Muscle of back (tissue), 11 donors: ENCODE measurements around the gene LTBP1. TPM values are rescaled to one million over a fixed set of nuclear protein-coding genes. Genes with fewer than 3 reads are reported as not detected.
A peak's percentile ranks its signal among the peaks of the same experiment; 100 is the strongest.
"Not testable (repeated sequence)": the region's sequence is repeated elsewhere in the genome, so short reads cannot be mapped to it uniquely, and the experiment has no call there.

Experiments
- DNase-seq, 3 donors: peaks; one replicate each; pipeline versions ENCODE4 v3.0.0 to v3.0.0-alpha.2; 2013
- polyA plus RNA-seq, 10 donors: library from polyadenylated mRNA; unstranded; fragments of 120-200 nt; gene quantifications; one replicate each; pipeline ENCODE4 v1.2.1, GENCODE V29; 2013; ENCODE audit not compliant: insufficient read length in 10 of 10

The LTBP1 gene
- polyA plus RNA-seq, 10 donors, result 52.1 to 101 (median 66.1) TPM

DNA sequence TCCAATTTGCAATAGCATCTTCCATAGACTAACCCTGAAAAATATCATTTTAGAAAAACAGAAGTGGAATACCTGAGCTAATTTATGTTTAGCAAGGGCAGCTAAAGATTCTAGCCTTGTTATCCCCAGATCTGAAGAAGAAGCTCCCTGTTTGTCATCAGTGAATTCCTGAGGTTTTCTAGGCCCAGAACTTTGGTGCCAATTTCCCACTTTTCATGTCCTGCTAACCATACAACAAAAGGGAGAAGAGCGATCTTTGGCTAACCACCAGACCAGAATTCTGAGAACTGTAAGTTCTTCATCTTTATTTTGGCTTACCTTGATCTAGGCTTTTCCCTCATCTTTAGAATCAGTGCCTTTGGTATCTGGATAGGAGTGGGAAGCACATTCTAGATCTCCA lies 478.4 kb downstream of the LTBP1 start:
- DNase-seq, result no peak

DNA sequence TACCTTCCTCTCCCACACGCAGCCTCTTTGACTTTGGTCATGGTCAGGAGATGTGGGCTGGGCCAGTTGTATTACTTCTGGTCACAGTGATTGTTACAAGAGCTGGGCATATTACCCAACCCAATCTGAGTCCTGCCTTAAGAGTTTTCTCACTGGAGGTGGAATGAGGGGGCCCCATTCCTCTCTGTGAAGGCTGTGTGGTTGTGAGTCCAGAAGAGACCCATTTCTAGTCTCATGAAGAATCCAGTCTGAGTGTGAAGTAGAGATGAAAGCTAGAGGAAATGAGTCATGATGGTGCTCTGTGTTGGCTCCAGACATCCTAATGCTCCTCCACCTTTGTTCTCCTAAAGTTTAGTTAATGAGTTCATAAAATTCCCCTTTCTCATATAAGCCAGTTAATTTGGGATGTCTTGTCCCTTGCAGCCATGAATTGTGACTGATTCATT lies 478.9 kb downstream of the LTBP1 start:
- DNase-seq, result no peak

DNA sequence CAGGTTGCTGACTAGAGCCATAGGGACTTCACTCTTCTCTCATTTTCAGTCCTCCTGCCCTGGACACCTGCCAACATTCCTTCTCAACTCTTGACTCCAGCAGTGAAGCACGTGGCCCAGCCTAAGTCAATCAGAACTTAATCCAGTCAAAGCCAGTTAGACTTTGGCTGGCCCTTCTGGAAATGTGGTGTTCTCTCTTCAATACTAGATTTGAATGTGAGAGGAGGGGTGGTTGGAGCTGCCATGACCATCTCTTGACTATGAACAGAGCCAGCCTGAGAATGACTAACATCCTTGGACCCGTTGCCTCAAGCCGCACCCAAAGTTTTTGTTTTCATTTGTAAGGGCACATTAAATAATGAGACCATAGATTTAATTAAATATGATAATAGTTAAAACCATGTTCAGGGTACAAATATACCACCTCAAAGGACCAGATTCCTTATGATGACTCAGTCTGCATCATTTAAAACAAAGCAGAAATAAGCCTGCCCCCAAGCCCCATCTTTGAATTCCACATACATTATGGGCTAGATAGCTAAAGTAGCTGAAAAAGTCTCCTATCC lies 480.0 kb downstream of the LTBP1 start:
- DNase-seq, result peak in 1 of 3 donors; percentile 66

DNA sequence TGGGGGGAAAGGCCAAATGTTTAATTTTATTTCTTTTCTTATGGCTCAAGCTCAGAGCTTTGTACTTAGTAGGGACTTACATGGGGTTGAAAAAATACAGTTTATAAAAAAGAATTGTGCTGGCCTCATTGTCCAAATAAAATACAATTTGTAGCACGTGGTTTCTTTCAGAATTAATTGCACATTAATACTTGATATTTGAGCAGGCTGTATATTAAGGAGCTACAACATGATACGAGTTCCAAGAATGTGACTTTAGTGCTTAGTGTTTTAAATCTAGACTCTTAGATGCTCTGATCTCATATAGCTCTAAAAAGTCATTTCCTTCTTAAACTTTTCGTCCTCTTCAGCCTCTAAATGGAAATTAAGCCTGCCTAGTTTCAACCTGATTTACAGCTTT lies 483.3 kb downstream of the LTBP1 start:
- DNase-seq, result no peak

DNA sequence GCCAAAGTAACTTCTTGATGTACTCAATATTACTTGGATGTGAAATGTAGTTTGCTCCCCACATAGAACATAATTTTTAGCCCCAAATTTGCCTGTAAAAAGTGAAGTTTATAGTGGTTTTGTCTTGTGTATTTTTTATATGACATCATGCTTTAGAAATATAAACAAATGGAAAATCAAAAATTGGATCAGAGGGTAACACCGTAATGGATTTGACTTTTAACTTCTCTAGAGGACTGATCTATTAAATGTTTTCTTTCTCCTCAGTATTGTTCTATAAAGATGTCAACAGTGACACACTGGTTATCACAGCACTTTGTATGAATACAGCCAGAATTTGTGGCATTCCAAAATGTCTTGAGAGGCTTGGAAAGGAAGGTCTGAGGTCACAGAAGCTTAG lies 484.1 kb downstream of the LTBP1 start:
- DNase-seq, result no peak

DNA sequence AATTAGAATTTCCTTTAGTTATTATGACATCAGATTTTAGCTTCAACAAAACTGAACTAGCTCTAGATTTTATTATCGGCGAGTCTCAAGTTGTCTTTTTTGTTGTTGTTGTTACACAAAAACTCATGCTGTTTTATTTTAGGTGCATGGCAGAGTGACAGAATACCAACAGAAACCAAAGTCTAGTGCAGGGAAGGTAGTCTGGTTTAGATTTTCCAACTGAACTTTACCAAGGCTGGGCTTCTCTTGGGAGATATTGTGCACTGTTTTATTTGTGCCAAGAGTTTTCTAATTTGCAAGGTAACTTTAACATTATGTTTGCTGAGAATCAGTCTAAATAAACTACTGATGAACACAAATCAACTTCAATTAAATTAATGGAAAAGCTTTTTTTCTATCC lies 486.1 kb downstream of the LTBP1 start:
- DNase-seq, result no peak

DNA sequence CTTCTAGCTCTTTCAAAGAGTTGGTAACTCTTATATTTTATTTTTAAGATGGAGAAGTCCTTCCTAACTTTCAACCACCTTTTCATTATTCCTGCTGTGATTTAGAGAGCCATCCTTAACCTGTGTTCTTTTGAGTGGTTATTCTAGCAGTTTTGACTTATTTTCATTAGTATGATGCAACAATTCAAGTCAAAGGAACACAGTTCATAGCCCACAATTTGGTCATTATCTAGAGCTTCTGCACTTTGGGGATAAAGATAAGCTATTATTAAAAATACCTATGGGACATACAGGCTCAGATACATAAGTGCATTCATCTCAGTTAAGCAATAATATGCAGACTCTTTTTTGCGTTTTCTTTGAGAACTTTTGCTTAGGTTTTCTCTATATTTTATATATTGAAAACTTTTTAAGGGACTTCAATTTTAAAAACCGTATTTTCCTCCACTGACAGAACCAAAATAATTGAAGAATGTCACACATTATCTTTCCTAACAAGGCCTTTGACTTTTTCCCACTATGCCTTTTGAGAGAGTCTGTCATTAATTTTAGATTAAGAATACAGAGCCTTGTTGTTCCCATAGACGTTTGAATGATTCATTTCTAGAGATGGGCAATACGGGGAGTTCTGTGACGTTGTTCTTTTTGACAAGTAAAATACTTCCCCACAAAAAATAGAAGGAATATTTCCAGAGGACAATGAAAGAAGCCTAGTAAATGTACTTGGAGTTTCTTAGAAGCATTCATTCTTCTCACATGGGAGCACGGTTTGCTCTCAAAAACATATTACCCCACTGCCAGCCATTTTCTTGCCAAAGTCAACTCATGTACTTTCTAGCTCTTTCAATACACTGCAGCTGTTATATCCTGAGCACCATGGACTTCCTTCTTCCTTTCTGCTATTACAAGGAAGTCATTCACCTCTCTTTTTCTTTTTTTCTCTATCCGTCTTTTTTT lies 486.8 kb downstream of the LTBP1 start:
- DNase-seq, result no peak

DNA sequence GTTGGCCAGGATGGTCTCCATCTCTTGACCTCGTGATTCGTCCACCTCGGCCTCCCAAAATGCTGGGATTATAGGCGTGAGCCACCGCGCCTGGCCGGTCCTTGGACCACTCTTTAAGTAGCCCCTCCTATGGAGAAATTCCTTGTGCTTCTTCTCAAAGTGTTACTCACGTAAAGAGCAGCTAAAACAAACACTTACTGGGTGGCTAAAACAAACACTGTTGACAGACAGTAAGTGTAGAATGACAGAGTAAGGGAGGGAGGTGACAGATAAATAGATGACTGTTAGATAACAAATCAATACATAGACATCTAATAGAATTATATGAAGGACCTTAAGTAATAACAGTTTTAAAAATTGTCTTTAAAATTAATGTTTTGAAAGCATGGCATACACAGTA lies 488.8 kb downstream of the LTBP1 start:
- DNase-seq, result no peak

DNA sequence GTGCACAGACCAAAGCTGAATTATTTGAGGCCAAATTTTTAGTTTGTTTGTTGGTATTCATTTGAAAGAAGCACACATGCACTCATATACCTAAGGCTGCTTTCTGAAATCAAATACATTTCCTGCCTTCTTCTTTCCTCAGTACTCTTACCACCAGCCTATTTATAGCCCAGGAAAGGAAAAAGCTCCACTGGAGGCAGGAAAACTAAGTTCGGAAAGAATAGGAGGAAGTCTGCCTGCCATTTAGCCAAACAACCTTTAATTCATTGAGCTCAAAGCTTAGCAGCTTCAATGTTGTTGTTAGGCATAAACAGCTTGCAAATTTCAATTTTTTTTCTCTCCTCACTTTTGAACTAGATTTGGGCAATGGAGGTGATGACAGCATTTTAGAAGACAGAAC lies 489.3 kb downstream of the LTBP1 start:
- no peak for DNase-seq

DNA sequence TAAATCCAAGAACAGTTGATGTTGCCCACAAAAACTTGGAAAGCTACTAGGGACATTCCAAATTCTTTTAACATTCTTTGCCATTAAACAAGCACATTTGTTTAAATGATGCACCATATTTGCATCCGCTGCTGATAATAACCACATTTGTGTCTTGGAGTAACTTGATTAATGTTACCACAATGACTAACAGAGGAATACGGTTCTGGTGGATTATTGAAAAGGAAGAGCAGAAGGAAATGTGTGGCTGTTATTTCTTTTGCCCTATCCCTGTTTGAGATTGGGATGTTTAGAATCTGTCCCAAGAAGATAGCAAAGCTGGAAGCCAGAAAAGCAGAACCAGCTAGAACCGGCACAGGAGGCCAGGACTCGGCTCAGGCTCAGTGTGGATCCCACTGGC lies 490.5 kb downstream of the LTBP1 start:
- peak in 1 of 3 donors; percentile 93 for DNase-seq

DNA sequence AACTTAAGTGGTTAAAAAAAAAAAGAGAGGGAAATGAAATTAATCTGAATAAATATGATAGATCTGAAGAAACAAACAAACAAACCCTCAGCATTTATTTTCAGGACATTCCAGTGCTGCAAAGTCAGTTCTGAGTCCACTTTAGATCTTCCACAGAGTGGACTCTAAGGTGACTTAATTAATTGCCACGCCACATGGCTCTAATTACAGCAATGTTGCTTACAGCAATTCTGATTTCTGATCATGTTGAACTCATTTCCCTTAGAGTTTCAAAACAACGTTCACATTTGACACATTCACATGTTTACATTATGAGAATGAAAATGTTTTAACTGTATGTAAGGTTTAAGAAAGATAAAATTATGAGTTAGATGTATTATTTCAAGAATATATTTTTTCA lies 491.1 kb downstream of the LTBP1 start:
- DNase-seq, result no peak

DNA sequence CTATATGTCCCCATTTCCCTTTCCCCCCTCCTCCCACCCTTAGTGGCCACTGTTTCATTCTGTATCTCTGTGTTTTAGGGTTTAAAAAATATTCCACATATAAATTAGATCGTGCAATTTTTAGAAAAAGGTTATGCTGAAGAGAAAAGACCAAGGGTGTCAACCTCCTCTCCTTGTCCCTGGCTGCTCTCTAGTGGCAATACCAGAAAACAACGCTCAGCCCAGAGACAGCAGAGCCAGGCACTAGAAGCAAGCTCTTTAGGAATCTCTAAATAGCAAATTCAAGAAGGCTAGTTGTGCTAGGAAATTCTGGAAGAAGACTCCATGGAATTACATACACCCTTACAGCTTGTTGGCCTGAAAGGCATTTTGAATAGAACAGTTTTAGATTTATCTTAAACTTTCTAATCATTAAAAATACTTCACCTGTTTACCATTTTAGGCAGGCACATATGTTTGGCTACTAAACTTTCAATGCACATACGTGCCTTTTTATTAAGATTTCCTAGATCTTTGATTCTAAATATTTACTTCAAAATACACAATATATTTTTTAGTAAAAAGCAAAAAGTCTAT lies 494.6 kb downstream of the LTBP1 start:
- peak; percentile 54 to 77 (median 55) for DNase-seq

DNA sequence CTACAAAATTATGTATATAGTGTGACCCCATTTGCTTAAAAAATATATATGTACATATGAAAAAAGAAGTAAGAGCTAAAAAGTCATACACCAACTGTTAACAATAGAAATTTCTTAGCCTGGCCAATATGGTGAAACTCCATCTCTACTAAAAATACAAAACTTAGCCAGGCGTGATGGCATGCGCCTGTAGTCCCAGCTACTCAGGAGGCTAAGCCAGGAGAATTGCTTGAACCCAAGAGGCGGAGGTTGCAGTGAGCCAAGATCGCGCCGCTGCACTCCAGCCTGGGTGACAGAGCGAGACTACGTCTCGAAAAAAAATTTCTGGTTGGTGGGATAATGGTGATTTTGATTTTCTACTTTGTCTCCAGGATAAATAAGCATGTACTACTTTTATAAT lies 495.3 kb downstream of the LTBP1 start:
- DNase-seq, result not testable (repeated sequence)

DNA sequence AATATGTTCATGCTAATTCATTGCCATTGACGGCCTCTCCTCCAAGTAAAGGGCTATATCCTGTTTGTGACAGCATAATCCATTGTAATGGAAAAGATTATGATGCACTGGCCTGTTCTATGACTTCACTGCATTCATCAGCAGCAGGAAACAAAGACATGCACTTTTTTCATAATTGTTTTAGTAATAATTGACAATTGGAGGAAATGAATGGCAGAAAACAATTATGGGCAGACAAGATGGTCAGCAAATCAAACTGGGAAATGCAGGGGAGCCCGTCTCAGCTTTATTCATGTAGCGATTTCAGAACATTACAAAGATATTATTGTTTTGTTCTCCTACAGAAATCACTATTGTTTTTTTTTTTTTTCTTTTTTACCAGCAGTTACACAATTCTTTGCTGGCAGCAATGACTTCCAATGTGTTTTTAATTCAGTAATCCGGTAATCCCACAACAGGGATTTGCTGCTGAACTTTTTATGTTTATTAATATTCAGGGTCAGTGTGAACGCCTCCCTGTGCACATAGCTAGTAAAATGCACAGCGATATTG lies 495.9 kb downstream of the LTBP1 start:
- peak; percentile 51 to 79 (median 64) for DNase-seq

DNA sequence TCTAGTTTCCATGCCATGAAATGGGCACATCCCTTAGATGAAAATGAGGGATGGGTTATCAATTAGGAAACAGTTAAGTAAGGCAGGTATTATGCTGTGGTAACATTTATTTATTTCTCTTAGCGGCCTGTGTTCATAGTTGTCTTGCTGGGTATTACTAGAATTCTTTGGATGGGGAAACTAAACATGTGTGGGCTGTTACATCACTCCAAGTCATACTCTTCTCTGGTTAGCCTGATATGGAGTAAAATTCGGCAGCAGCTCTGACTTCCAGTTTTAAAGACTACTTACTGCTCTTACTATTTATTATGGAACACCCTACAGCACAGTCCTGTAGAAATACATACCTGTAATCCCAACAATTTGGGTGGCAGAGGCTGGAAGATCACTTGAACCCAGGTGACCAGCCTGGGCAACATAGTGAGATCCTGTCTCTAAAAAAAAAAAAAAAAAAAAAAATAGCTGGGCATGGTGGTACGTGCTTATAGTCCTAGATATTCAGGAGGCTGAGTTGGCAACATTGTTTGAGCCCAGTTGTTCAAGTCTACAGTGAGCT lies 496.6 kb downstream of the LTBP1 start:
- peak in 1 of 3 donors; percentile 30 for DNase-seq

DNA sequence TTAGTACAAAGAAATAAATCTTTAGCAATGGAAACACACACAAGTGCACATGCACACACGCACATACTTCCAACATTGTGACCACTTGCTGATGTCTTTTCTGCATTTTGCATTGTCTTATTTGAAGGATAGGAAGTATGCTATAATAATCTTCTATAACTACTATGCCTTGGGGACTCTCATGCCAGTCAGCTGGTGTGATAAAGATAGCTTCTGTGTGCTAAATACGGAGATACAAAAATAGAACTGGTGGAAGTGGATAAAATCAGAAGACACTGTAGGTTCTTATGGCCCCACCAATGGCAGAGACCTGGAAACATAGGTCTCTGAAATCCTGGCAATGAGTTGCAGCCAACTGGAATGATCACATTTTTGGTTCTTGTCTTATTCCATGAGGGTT lies 498.2 kb downstream of the LTBP1 start:
- DNase-seq, result peak in 1 of 3 donors; percentile 37

DNA sequence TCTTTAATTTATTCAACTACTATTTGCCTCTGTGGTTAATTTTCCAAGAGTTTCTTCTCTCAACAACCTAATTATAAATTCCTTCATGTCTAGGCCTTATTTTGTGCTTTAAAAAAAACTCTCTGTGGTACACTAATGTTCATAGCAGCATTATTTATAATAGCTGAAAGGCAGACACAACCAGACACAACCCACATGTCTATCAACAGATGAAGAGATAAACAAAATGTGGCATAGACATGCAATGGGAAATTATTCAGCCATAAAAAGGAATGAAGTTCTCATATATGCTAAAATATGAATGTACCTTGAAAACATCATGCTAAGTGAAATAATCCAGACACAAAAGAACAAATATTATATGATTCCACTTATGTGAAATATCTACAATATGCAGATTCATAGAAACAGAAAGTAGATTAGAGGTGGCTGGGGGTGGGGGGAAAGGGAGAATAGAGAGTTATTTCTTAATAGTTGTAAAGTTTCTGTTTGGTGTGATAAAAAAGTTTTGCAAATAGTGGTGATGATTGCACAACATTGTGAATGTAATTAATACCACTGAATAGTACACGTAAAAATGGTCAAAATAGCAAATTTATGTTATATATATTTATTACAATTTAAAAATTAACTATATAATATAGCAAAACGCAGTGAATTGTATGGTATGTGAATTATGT lies 501.6 kb downstream of the LTBP1 start:
- no peak for DNase-seq
